C4-2B (cell line): ENCODE measurements around the gene BLVRA.

ENCODE experiments used
- CTCF ChIP-seq: fragments of 450-650 bp; conservative IDR thresholded peaks from 2 replicates; pipeline ENCODE4 v1.5.1; 2017; ENCODE audit warnings: mild to moderate bottlenecking
- ZFX ChIP-seq: fragments of 450-650 bp; IDR thresholded peaks from 2 replicates; pipeline ENCODE4 v1.6.1; 2017

- TF ChIP-seq CTCF: no peak
- no peak for TF ChIP-seq ZFX
Observed at GRCh38 chr7:43747328-43748105, 11.0 kb upstream of the BLVRA start.
